Prostate gland (tissue), 2 donors: ENCODE measurements around the gene MKNK1. TPM values are rescaled to one million over a fixed set of nuclear protein-coding genes. Genes with fewer than 3 reads are reported as not detected.

Experiments
- DNase-seq: peaks from one replicate; pipeline ENCODE4 v3.0.0-alpha.2; 2019; ENCODE audit warnings: low spot score
- H3K27ac ChIP-seq, 2 donors: fragments of 200-600 bp; sonication (generic); 2 replicates each; pipeline ENCODE4 v1.5.1; 2017 to 2019
- H3K27me3 ChIP-seq: fragments of 200-600 bp; sonication (generic); replicated peaks from 2 replicates; pipeline ENCODE4 v1.5.1; 2019; ENCODE audit not compliant: insufficient read depth
- H3K36me3 ChIP-seq, 2 donors: fragments of 200-600 bp; sonication (generic); 1 replicate in 1 of 2; 2 replicates in 1 of 2; pipeline versions ENCODE4 v1.5.1 to v1.8.1; 2017 to 2019
- H3K4me1 ChIP-seq: fragments of 200-600 bp; sonication (generic); replicated peaks from 2 replicates; pipeline ENCODE4 v1.5.1; 2019
- H3K4me3 ChIP-seq, 2 donors: fragments of 200-600 bp; sonication (generic); 2 replicates each; pipeline ENCODE4 v1.5.1; 2017 to 2019
- H3K9me3 ChIP-seq: fragments of 200-600 bp; sonication (generic); 2 replicates; pipeline ENCODE4 v1.5.1; 2017
- CTCF ChIP-seq, 4 experiments: fragments of 200-600 bp in 2 of 4; fragments of 450-650 bp in 2 of 4; sonication (generic) in 2 of 4; IDR thresholded peaks; 1 replicate in 3 of 4; 2 replicates in 1 of 4; pipeline ENCODE4 v1.5.1; 2016 to 2019; ENCODE audit warnings: antibody characterized with exemption in 4 of 4, mild to moderate bottlenecking in 2 of 4, moderate library complexity in 2 of 4
- POLR2A ChIP-seq: fragments of 450-650 bp; IDR thresholded peaks from one replicate; pipeline ENCODE4 v1.6.1; 2016; ENCODE audit warnings: antibody characterized with exemption, mild to moderate bottlenecking
- POLR2AphosphoS5 ChIP-seq: sonication (generic); formaldehyde crosslinking; IDR thresholded peaks from one replicate; pipeline ENCODE4 v1.6.1; 2017; ENCODE audit warnings: antibody characterized with exemption
- WGBS: methylation state at CpG from one replicate; pipeline ENCODE4 v1.1.5; 2018; 5-methylcytosine and 5-hydroxymethylcytosine counted together
- intact Hi-C: fragments of 100-400 bp; cut with DNase I; formaldehyde crosslinking; loops from one replicate; pipeline ENCODE4 v1.14.2; 2022
- total RNA-seq, 2 donors: library from RNA; depleted of rRNA; stranded (reverse); fragments of >200 nt; gene quantifications; one replicate each; pipeline ENCODE4 v1.1.0, GENCODE V29; 2016

The MKNK1 gene
- total RNA-seq, 2 donors from 2014 or later, result 28.1 to 37.8 TPM

GRCh38 chr1:46613661-46614603, 9.9 kb upstream of the MKNK1 start:
- Histone ChIP-seq H3K9me3 (no peaks in the 10 kb centered on the region), H3K36me3 (peaks cover 3 to 6% of the 10 kb centered on the region in 2 donors), H3K4me1 (peaks cover 3% of the 10 kb centered on the region), H3K4me3 (no peak overlapping the region), H3K27me3 (no peaks in the 10 kb centered on the region), H3K27ac (peak overlapping the region; percentile 44 to 72)
- WGBS, result 8% methylated on average over 15 of the region's 16 CpGs
- peak; percentile 84 for DNase-seq
- TF ChIP-seq POLR2A (peak; percentile 31), POLR2AphosphoS5 (peak; percentile 77), CTCF (IDR thresholded peaks at IDR 0.05) (no peak)
- intact Hi-C loops, result loop anchor here (5.0 kb wide), 1 partner anchor 78 kb away; no protein-coding TSS in a partner anchor

GRCh38 chr1:46612937-46613660, 9.0 kb upstream of the MKNK1 start:
- peaks cover 3 to 6% of the 10 kb centered on the region in 2 donors for H3K36me3 ChIP-seq
- intact Hi-C loops, result loop anchor here (5.0 kb wide), 1 partner anchor 79 kb away; no protein-coding TSS in a partner anchor
- DNase-seq, result no peak
- no peak overlapping the region for H3K4me3 ChIP-seq
- H3K27ac ChIP-seq, result peak overlapping the region; percentile 44 to 72
- TF ChIP-seq POLR2AphosphoS5 (no peak), CTCF (IDR thresholded peaks at IDR 0.05) (no peak), POLR2A (no peak)
- 72% methylated on average over 38 of the region's 38 CpGs for WGBS
- peaks cover 3% of the 10 kb centered on the region for H3K4me1 ChIP-seq
- H3K27me3 ChIP-seq, result no peaks in the 10 kb centered on the region
- no peaks in the 10 kb centered on the region for H3K9me3 ChIP-seq

GRCh38 chr1:46611691-46612221, 7.7 kb upstream of the MKNK1 start:
- H3K4me1 ChIP-seq, result peaks cover 3% of the 10 kb centered on the region
- no peaks in the 10 kb centered on the region for H3K9me3 ChIP-seq
- WGBS, result 48% methylated on average over 7 of the region's 7 CpGs
- no peak overlapping the region for H3K4me3 ChIP-seq
- intact Hi-C loops, result loop anchor here (5.0 kb wide), 1 partner anchor 81 kb away; no protein-coding TSS in a partner anchor
- TF ChIP-seq POLR2A (no peak), POLR2AphosphoS5 (no peak), CTCF (IDR thresholded peaks at IDR 0.05) (no peak)
- no peak for DNase-seq
- H3K36me3 ChIP-seq, result peaks cover 3 to 6% of the 10 kb centered on the region in 2 donors
- H3K27me3 ChIP-seq, result no peaks in the 10 kb centered on the region
- H3K27ac ChIP-seq, result no peak overlapping the region

GRCh38 chr1:46607345-46608130, 3.5 kb upstream of the MKNK1 start:
- TF ChIP-seq POLR2A, result no peak
- no peak for TF ChIP-seq POLR2AphosphoS5
- TF ChIP-seq CTCF (IDR thresholded peaks at IDR 0.05), result no peak
- H3K27me3 ChIP-seq, result no peaks in the 10 kb centered on the region
- intact Hi-C loops, result no loop called here
- H3K27ac ChIP-seq, result no peak overlapping the region
- peaks cover 3 to 6% of the 10 kb centered on the region in 2 donors for H3K36me3 ChIP-seq
- peaks cover 6% of the 10 kb centered on the region for H3K4me1 ChIP-seq
- H3K9me3 ChIP-seq, result no peaks in the 10 kb centered on the region
- no peak overlapping the region for H3K4me3 ChIP-seq
- 82% methylated on average over 7 of the region's 7 CpGs for WGBS
- DNase-seq, result no peak
